VCaP (cell line): Measurements from ENCODE around the gene SMC2.

Source experiments
- H3K27ac ChIP-seq: fragments of 450-650 bp; 2 replicates; pipeline ENCODE4 v1.5.1; 2017
- TF ChIP-seq, protein P1 (sequence below): fragments of 450-650 bp; conservative IDR thresholded peaks from 2 replicates; pipeline ENCODE4 v1.5.1; 2017; ENCODE audit warnings: mild to moderate bottlenecking, moderate library complexity

Gene SMC2

DNA sequence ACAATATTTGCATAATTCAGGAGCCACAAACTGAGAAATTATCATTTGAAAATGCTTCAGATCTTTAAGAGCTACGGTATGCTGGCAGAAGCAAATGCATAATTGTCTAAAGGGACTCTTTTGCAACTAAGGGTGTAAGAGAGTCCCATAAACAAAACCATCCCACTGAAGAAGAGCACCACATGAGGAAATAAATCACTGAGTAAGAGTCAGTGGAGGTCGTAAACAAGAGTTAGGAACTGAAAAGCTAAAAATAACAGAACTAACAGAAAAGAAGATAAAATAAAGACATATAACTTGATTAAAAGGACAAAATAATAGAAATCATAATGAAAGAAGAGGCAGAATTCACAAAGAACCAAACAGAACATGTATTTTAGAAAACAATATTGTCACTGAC lies 3.5 kb upstream of the SMC2 start:
- TF ChIP-seq, protein P1, sequence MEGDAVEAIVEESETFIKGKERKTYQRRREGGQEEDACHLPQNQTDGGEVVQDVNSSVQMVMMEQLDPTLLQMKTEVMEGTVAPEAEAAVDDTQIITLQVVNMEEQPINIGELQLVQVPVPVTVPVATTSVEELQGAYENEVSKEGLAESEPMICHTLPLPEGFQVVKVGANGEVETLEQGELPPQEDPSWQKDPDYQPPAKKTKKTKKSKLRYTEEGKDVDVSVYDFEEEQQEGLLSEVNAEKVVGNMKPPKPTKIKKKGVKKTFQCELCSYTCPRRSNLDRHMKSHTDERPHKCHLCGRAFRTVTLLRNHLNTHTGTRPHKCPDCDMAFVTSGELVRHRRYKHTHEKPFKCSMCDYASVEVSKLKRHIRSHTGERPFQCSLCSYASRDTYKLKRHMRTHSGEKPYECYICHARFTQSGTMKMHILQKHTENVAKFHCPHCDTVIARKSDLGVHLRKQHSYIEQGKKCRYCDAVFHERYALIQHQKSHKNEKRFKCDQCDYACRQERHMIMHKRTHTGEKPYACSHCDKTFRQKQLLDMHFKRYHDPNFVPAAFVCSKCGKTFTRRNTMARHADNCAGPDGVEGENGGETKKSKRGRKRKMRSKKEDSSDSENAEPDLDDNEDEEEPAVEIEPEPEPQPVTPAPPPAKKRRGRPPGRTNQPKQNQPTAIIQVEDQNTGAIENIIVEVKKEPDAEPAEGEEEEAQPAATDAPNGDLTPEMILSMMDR: no peak
- no peak overlapping the region for H3K27ac ChIP-seq

DNA sequence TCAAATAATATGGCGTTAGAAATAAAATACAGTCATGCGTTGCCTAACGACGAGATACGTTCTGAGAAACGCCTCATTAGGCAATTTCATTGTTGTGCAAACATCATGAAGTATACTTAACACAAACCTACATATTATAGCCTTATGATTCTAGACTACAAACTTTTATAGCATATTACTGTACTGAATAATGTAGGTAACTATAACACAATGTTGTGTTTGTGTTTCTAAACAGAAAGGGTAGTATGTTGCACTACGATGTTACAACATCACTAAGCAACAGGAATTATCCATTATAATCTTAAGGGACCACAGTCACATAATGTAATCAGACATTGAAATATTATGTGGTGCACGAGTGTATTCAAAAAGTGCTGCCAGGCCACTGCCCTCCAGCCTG lies 3.0 kb upstream of the SMC2 start:
- TF ChIP-seq, protein P1: no peak
- H3K27ac ChIP-seq: no peak overlapping the region

DNA sequence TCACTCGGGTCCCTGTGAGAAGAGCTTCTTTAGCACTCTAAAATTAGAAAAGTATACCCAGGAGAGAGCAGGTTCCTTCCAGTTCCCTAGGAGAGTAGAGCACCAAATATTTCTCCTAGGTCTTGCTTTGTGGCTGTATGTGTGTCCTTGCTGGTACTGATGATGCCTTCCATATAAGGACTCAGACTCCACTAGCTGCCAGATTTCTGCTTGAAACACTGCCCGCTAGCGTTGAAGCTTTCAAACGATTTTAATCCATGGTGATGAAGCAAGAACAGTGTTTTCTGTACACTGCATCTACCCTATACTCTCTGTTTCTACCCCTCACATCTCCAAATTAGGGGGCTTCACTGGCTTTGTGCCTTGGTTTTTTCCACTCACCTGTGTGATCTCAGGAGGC lies 2.4 kb upstream of the SMC2 start:
- TF ChIP-seq, protein P1: no peak
- H3K27ac ChIP-seq: no peak overlapping the region

DNA sequence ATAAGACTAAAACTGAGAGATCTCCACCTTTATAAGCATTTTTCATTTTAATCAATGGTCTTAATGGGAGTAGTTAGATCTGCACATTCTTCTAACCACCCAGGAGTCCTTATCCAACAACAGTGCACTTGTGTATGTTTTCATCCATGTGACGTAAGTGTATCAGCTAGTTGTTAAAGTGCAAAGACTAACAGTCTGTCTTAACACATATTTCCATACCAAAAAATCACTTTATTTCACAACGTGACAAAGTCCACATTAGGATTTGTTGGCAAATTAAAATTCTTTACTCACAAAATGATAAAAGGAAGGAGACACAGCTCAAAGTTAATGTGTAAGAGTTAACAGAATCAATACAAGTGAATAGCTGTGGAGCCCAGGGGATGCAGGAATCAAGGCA lies 1.9 kb upstream of the SMC2 start:
- TF ChIP-seq, protein P1: no peak
- no peak overlapping the region for H3K27ac ChIP-seq

DNA sequence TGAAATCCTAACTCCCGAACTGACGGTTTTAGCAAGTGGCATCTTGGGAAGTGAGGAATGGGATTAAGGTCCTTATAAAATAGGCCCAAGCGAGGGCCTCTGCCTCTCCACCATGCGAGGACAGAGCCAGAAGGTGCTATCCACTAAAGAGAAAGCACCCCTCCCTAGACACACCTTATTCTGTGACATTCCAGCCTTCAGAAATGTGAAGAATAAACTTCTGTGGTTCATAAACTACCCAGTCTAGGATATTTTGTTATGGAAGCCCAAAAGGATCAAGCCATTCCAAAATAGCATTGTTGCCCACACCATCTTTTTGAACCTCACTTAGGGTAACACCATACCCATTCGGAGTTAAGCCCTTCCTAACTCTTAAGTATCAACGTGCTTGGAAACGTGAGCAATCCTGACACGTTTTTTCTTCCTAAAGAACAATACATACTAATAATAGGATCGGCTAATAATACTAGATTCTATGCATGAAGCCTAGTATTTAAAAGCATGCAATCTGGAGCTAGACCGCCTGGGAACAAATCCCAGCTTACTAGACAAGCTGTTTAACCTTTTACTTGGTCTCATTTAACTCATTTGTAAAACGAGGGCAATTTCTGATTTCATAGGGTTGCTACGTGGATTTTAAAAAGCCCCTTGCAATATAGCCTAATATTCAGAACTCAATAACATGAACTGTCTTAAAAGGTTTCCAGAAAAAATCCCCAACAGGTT lies 1.1 kb upstream of the SMC2 start:
- TF ChIP-seq, protein P1: no peak
- H3K27ac ChIP-seq: peak overlapping the region; percentile 95

DNA sequence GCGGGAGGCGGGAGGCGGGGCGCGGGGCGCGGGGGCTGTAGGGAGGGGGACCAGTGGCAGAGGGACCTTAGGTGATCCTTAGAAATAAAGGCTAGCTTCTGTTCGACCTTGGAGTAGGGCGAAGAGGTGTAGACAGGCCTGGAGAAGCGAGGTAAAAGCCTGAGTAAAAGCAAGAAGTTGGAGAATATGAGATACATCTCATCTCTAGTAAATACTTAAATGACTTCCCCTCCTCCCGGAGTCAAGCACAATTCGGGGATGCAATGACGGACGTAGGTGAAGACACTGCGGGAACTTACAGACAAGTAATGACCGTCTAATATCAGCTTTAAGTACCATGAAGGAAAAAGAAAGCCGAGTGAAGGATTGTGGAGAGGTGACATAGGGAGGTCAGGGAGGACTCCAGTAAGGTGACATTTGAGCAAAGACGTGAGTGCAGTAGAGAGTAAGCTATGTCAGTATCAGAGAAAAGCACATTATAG lies 466 bp downstream of the SMC2 start:
- peak overlapping the region; percentile 95 for H3K27ac ChIP-seq
- TF ChIP-seq, protein P1: no peak

DNA sequence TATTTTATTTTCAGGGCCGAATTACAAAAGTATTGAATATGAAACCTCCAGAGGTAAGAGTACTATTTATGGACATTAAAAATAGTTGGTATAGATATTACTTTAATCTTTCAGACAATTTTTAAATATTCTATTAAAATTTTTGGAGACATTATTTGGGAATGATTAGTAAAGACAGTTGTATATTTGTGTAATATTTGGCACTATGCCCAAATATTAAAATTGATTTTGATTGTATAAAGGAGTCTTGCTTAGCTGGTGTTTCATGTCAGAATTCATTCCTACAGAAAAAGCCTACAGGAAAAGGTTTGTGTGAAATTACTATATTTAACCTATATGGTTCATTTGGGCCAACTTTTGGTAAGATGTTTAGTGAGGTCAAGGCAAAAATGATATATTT lies 5.5 kb downstream of the SMC2 start:
- no peak overlapping the region for H3K27ac ChIP-seq
- TF ChIP-seq, protein P1: no peak
